GM23338 (cell line): ENCODE measurements around the gene FBXO31. TPM values are rescaled to one million over a fixed set of nuclear protein-coding genes. Genes with fewer than 3 reads are reported as not detected.
A peak's percentile ranks its signal among the peaks of the same experiment; 100 is the strongest.

Experiments used
- ATAC-seq: fragments of 200-7000 bp; cut with Tn5 transposase; 3 replicates; pipeline ENCODE4 v1.9.1; 2020
- DNase-seq: peaks from one replicate; pipeline ENCODE4 v3.0.0-alpha.2; 2015; ENCODE audit warnings: low spot score
- H2AFZ ChIP-seq: fragments of 200-600 bp; sonication (generic); 2 replicates; pipeline ENCODE4 v1.8.0; 2016; ENCODE audit warnings: antibody characterized with exemption, mild to moderate bottlenecking, moderate library complexity
- H3F3A ChIP-seq: fragments of 200-600 bp; sonication (generic); replicated peaks from 2 replicates; pipeline ENCODE4 v1.8.0; 2017; ENCODE audit warnings: antibody characterized with exemption, mixed run types, low read depth
- H3K27ac ChIP-seq: fragments of 200-600 bp; sonication (generic); 2 replicates; pipeline ENCODE4 v1.6.1; 2016; ENCODE audit warnings: low read depth
- H3K27me3 ChIP-seq: fragments of 200-600 bp; sonication (generic); 2 replicates; pipeline ENCODE4 v1.8.0; 2016; ENCODE audit warnings: mild to moderate bottlenecking, mixed run types, moderate library complexity; ENCODE audit not compliant: insufficient read depth
- H3K36me3 ChIP-seq: fragments of 200-600 bp; sonication (generic); 2 replicates; pipeline ENCODE4 v1.8.0; 2016; ENCODE audit warnings: mild to moderate bottlenecking; ENCODE audit not compliant: insufficient read depth
- H3K4me1 ChIP-seq: fragments of 200-600 bp; sonication (generic); 2 replicates; pipeline ENCODE4 v1.8.0; 2016; ENCODE audit warnings: mild to moderate bottlenecking, moderate library complexity; ENCODE audit not compliant: insufficient read depth
- H3K4me2 ChIP-seq: fragments of 200-600 bp; sonication (generic); 2 replicates; pipeline ENCODE4 v1.7.1; 2017; ENCODE audit warnings: mixed run types
- H3K4me3 ChIP-seq: fragments of 200-600 bp; sonication (generic); 2 replicates; pipeline ENCODE4 v1.6.1; 2016; ENCODE audit warnings: mixed run types
- H3K79me2 ChIP-seq: fragments of 200-600 bp; sonication (generic); replicated peaks from 2 replicates; pipeline ENCODE4 v1.8.0; 2017; ENCODE audit warnings: mild to moderate bottlenecking; ENCODE audit not compliant: insufficient read depth
- H3K9me2 ChIP-seq: fragments of 200-600 bp; sonication (generic); 2 replicates; pipeline ENCODE4 v1.8.0; 2017; ENCODE audit not compliant: insufficient read depth
- H4K20me1 ChIP-seq: fragments of 200-600 bp; sonication (generic); replicated peaks from 2 replicates; pipeline ENCODE4 v1.8.0; 2017; ENCODE audit warnings: mild to moderate bottlenecking; ENCODE audit not compliant: insufficient read depth
- H3K27ac Mint-ChIP-seq: 2 replicates; pipeline ENCODE4 v1.8.0; 2020; ENCODE audit warnings: inconsistent platforms, mild to moderate bottlenecking, moderate library complexity, mixed read lengths
- H3K27me3 Mint-ChIP-seq: 3 replicates; pipeline ENCODE4 v1.8.0; 2022; ENCODE audit warnings: low read depth, mild to moderate bottlenecking, moderate library complexity, mixed read lengths, inconsistent platforms; ENCODE audit not compliant: insufficient read depth, poor library complexity
- H3K36me3 Mint-ChIP-seq: 3 replicates; pipeline ENCODE4 v1.8.0; 2021; ENCODE audit warnings: low read depth, mild to moderate bottlenecking, inconsistent platforms, moderate library complexity, mixed read lengths
- H3K4me1 Mint-ChIP-seq: 3 replicates; pipeline ENCODE4 v1.8.0; 2020; ENCODE audit warnings: mild to moderate bottlenecking, inconsistent platforms, mixed read lengths
- H3K4me3 Mint-ChIP-seq: 3 replicates; pipeline ENCODE4 v1.8.0; 2021; ENCODE audit warnings: moderate library complexity, mild to moderate bottlenecking, inconsistent platforms, mixed read lengths
- H3K9me3 Mint-ChIP-seq: 3 replicates; pipeline ENCODE4 v1.8.0; 2020; ENCODE audit warnings: moderate library complexity, mild to moderate bottlenecking, inconsistent platforms, mixed read lengths
- CREB1 ChIP-seq: fragments of 250-450 bp; sonication (Bioruptor Pico); IDR thresholded peaks from 2 replicates; pipeline ENCODE4 v1.5.0; 2020; ENCODE audit warnings: low read depth, mild to moderate bottlenecking, moderate library complexity
- EZH2 ChIP-seq: fragments of 200-600 bp; sonication (generic); IDR thresholded peaks from one replicate; pipeline ENCODE4 v1.8.0; 2017; ENCODE audit warnings: antibody characterized with exemption, mild to moderate bottlenecking, low read depth; ENCODE audit not compliant: unreplicated experiment
- ZNF114 ChIP-seq: fragments of 250-450 bp; sonication (Bioruptor Pico); IDR thresholded peaks from 2 replicates; pipeline ENCODE4 v1.5.0; 2020; ENCODE audit warnings: mild to moderate bottlenecking, moderate library complexity
- ZNF462 ChIP-seq: fragments of 250-450 bp; sonication (Bioruptor Pico); IDR thresholded peaks from 2 replicates; pipeline ENCODE4 v1.5.0; 2020; ENCODE audit warnings: mild to moderate bottlenecking, moderate library complexity
- polyA plus RNA-seq: library from polyadenylated mRNA; unstranded; fragments of >200 nt; fragmentation: Nextera tagmentation; extraction: Ambion mirVana; gene quantifications from 2 replicates; pipeline ENCODE4 v1.2.1, GENCODE V29; 2016
- total RNA-seq: library from RNA; depleted of rRNA; stranded (reverse); fragments of >200 nt; shearing (Covaris generic); gene quantifications from 2 replicates; pipeline ENCODE4 v1.2.3, GENCODE V29; 2014
- TF ChIP-seq, protein P1 (sequence below): IDR thresholded peaks from one replicate; pipeline ENCODE4 v1.6.1; 2018; ENCODE audit warnings: antibody characterized with exemption; ENCODE audit not compliant: unreplicated experiment

The FBXO31 gene
- total and polyA plus RNA-seq, 2 experiments from 2014 or later: 7.0 to 23.8 TPM

DNA sequence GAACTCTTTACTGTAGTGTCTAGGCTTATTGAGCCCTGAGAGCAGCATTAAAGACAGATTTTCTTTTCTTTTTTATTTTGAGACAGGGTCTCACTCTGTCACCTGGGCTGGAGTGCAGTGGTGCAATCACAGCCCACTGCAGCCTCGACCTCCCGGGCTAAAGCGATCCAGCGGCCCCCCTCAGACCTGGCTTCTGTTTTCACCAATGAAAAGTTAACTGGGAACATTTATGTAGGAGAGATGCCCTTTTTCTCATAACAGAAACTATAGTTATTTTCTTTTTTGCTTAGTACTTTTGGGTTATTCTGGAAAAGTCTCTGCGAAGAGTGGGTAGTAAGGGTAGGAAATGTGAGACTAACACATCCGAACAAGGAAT, 10.1 kb upstream of the FBXO31 start:
- Mint-ChIP-seq H3K4me3 (peak overlapping the region; percentile 88), H3K27ac (no peak overlapping the region), H3K27me3 (peaks cover 9% of the 10 kb centered on the region), H3K9me3 (no peaks in the 10 kb centered on the region; the same call in 2 of the 3 replicates), H3K4me1 (peaks cover 19% of the 10 kb centered on the region), H3K36me3 (peaks cover 5% of the 10 kb centered on the region)
- no peaks in the 10 kb centered on the region for H3K9me2 ChIP-seq
- H3K4me1 ChIP-seq: peaks cover 12% of the 10 kb centered on the region
- H3F3A ChIP-seq: 0 out of 2 replicates have a peak, but pooled peaks cover 10% of the 10 kb centered on the region
- H3K79me2 ChIP-seq: peaks cover 56% of the 10 kb centered on the region
- DNase-seq: no peak
- 0 out of 2 replicates have a peak, but pooled peaks cover 3% of the 10 kb centered on the region for H3K36me3 ChIP-seq
- peaks cover 44% of the 10 kb centered on the region for H4K20me1 ChIP-seq
- no peak overlapping the region for H3K27ac ChIP-seq
- peak overlapping the region; percentile 94 for H3K4me2 ChIP-seq
- no peak overlapping the region for H2AFZ ChIP-seq
- no peak for TF ChIP-seq EZH2
- TF ChIP-seq, protein P1, sequence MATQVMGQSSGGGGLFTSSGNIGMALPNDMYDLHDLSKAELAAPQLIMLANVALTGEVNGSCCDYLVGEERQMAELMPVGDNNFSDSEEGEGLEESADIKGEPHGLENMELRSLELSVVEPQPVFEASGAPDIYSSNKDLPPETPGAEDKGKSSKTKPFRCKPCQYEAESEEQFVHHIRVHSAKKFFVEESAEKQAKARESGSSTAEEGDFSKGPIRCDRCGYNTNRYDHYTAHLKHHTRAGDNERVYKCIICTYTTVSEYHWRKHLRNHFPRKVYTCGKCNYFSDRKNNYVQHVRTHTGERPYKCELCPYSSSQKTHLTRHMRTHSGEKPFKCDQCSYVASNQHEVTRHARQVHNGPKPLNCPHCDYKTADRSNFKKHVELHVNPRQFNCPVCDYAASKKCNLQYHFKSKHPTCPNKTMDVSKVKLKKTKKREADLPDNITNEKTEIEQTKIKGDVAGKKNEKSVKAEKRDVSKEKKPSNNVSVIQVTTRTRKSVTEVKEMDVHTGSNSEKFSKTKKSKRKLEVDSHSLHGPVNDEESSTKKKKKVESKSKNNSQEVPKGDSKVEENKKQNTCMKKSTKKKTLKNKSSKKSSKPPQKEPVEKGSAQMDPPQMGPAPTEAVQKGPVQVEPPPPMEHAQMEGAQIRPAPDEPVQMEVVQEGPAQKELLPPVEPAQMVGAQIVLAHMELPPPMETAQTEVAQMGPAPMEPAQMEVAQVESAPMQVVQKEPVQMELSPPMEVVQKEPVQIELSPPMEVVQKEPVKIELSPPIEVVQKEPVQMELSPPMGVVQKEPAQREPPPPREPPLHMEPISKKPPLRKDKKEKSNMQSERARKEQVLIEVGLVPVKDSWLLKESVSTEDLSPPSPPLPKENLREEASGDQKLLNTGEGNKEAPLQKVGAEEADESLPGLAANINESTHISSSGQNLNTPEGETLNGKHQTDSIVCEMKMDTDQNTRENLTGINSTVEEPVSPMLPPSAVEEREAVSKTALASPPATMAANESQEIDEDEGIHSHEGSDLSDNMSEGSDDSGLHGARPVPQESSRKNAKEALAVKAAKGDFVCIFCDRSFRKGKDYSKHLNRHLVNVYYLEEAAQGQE: no peak
- TF ChIP-seq CREB1 (CRISPR knock-in tag): no peak
- no peak for TF ChIP-seq ZNF114 (CRISPR knock-in tag)
- TF ChIP-seq ZNF462 (CRISPR knock-in tag): no peak
- H3K4me3 ChIP-seq: peak overlapping the region; percentile 79
- H3K27me3 ChIP-seq: no peaks in the 10 kb centered on the region
- no peak for ATAC-seq
